Neuronal stem cell (in vitro differentiated cells): ENCODE data around the gene MT1A.

Experiments
- DNase-seq: peaks from one replicate; pipeline ENCODE4 v3.0.0-alpha.2; 2013; ENCODE audit warnings: low spot score
- H2AFZ ChIP-seq: one replicate; pipeline ENCODE4 v1.6.1; 2013; ENCODE audit warnings: mild to moderate bottlenecking, low read length, inconsistent platforms
- H2AK5ac ChIP-seq: 2 replicates; pipeline ENCODE4 v1.6.1; 2013; ENCODE audit warnings: low read depth, mild to moderate bottlenecking, inconsistent platforms, low read length, moderate library complexity, mixed read lengths
- H2BK120ac ChIP-seq: 2 replicates; pipeline ENCODE4 v1.6.1; 2013; ENCODE audit warnings: low read depth, mild to moderate bottlenecking, inconsistent platforms, low read length, moderate library complexity, mixed read lengths
- H2BK12ac ChIP-seq: one replicate; pipeline ENCODE4 v1.6.1; 2013; ENCODE audit warnings: low read length, inconsistent platforms
- H2BK15ac ChIP-seq: 2 replicates; pipeline ENCODE4 v1.6.1; 2013; ENCODE audit warnings: mild to moderate bottlenecking, low read length, inconsistent platforms, mixed read lengths
- H2BK5ac ChIP-seq: one replicate; pipeline ENCODE4 v1.6.1; 2013; ENCODE audit warnings: inconsistent platforms, mild to moderate bottlenecking, low read length, moderate library complexity
- H3K14ac ChIP-seq: one replicate; pipeline ENCODE4 v1.6.1; 2013; ENCODE audit warnings: low read length, inconsistent platforms
- H3K18ac ChIP-seq: 2 replicates; pipeline ENCODE4 v1.6.1; 2013; ENCODE audit warnings: low read length, inconsistent platforms
- H3K23ac ChIP-seq: 2 replicates; pipeline ENCODE4 v1.6.1; 2013; ENCODE audit warnings: low read depth, mild to moderate bottlenecking, mixed read lengths, low read length, inconsistent platforms; ENCODE audit not compliant: poor library complexity
- H3K27ac ChIP-seq: replicated peaks from 3 replicates; pipeline ENCODE4 v1.5.1; 2013; ENCODE audit warnings: low read length, inconsistent platforms
- H3K27me3 ChIP-seq, 3 experiments: 2 replicates each; pipeline ENCODE4 v1.6.1; 2013; ENCODE audit warnings: low read length in 3 of 3, mild to moderate bottlenecking in 2 of 3, inconsistent platforms in 1 of 3, low read depth in 1 of 3, mixed read lengths in 1 of 3, moderate library complexity in 1 of 3; ENCODE audit not compliant: control insufficient read depth in 3 of 3, insufficient read depth in 3 of 3
- H3K36me3 ChIP-seq, 2 donors: replicated peaks in 1 of 2; 2 replicates each; pipeline ENCODE4 v1.6.1; 2013; ENCODE audit warnings: low read length in 2 of 2; ENCODE audit not compliant: control insufficient read depth in 2 of 2, insufficient read depth in 2 of 2
- H3K4ac ChIP-seq: 2 replicates; pipeline ENCODE4 v1.6.1; 2013; ENCODE audit warnings: inconsistent platforms, mild to moderate bottlenecking, low read length, moderate library complexity
- H3K4me1 ChIP-seq, 2 donors: 1 replicate in 1 of 2; 2 replicates in 1 of 2; pipeline ENCODE4 v1.6.1; 2013; ENCODE audit warnings: low read length in 2 of 2, low read depth in 1 of 2; ENCODE audit not compliant: control insufficient read depth in 2 of 2, insufficient read depth in 1 of 2
- H3K4me2 ChIP-seq: one replicate; pipeline ENCODE4 v1.6.1; 2013; ENCODE audit warnings: mild to moderate bottlenecking, low read length, inconsistent platforms; ENCODE audit not compliant: insufficient read depth, poor library complexity, severe bottlenecking
- H3K4me3 ChIP-seq, 2 donors: 2 replicates each; pipeline ENCODE4 v1.5.1; 2013; ENCODE audit warnings: low read length in 2 of 2, mild to moderate bottlenecking in 2 of 2, inconsistent platforms in 1 of 2, moderate library complexity in 1 of 2
- H3K79me1 ChIP-seq: one replicate; pipeline ENCODE4 v1.6.1; 2013; ENCODE audit warnings: low read depth, mild to moderate bottlenecking, inconsistent platforms, low read length, moderate library complexity
- H3K9ac ChIP-seq: one replicate; pipeline ENCODE4 v1.6.1; 2013; ENCODE audit warnings: mild to moderate bottlenecking, low read depth, low read length, inconsistent platforms; ENCODE audit not compliant: poor library complexity
- H3K9me3 ChIP-seq, 2 donors: replicated peaks in 1 of 2; 2 replicates each; pipeline versions ENCODE3 to v1.6.1; 2013; ENCODE audit warnings: low read length in 2 of 2, mild to moderate bottlenecking in 2 of 2, inconsistent platforms in 1 of 2, low read depth in 1 of 2, mixed read lengths in 1 of 2, moderate library complexity in 1 of 2; ENCODE audit not compliant: control insufficient read depth in 2 of 2, insufficient read depth in 1 of 2
- H4K8ac ChIP-seq: one replicate; pipeline ENCODE4 v1.6.1; 2013; ENCODE audit warnings: low read depth, mild to moderate bottlenecking, inconsistent platforms, low read length, moderate library complexity
- H4K91ac ChIP-seq: one replicate; pipeline ENCODE4 v1.6.1; 2013; ENCODE audit warnings: low read length, low read depth, mild to moderate bottlenecking, inconsistent platforms; ENCODE audit not compliant: poor library complexity
- WGBS, 2 donors: extraction: QIAGEN DNeasy Blood & Tissue Kit; methylation state at CpG; one replicate each; pipeline ENCODE4 v1.1.7; 2013; ENCODE audit warnings: missing lambda C conversion rate in 2 of 2, mixed read lengths in 1 of 2; ENCODE audit not compliant: insufficient read length in 2 of 2, insufficient replicate concordance in 1 of 2; ENCODE audit errors: extremely low coverage in 2 of 2; 5-methylcytosine and 5-hydroxymethylcytosine counted together

Gene MT1A

DNA sequence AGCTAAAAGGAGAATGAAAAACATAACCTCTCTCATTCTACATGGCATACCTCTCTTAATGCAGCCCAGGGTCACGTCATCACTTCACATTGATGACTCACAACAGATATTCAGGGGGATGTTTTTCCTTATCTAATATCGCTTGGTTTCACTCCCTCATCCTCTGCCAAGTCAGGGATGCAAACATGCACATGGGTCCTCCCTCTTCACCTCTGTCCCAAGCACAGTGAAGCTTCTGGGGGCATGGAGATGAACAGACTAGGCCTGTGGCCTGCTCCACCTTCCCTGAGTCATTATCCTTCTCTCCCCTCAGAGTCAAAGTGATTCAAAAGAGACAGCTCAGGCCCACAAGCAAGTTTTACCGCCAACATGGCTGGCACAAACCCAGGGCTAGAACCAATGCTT is 32.4 kb upstream of the MT1A start:
- Histone ChIP-seq H2BK15ac (no peak overlapping the region), H3K4me1 (peaks cover 16 to 22% of the 10 kb centered on the region in 2 donors), H3K18ac (no peak overlapping the region), H3K36me3 (no peaks in the 10 kb centered on the region), H2BK12ac (no peak overlapping the region), H3K9me3 (no peaks in the 10 kb centered on the region), H3K79me1 (no peaks in the 10 kb centered on the region), H3K14ac (no peak overlapping the region), H3K4me3 (no peak overlapping the region), H2BK5ac (no peak overlapping the region), H3K27ac (no peak overlapping the region), H4K8ac (no peak overlapping the region), H2AFZ (no peak overlapping the region), H3K9ac (no peak overlapping the region), H3K4ac (no peak overlapping the region), H4K91ac (no peak overlapping the region), H3K23ac (no peak overlapping the region), H2BK120ac (no peak overlapping the region), H2AK5ac (no peak overlapping the region), H3K4me2 (no peak overlapping the region), H3K27me3 (peaks cover 6 to 36% (median 32%) of the 10 kb centered on the region in 3 experiments)
- no CpG with 5 or more reads among the region's 3 CpGs for WGBS, 2 donors
- DNase-seq = no peak

DNA sequence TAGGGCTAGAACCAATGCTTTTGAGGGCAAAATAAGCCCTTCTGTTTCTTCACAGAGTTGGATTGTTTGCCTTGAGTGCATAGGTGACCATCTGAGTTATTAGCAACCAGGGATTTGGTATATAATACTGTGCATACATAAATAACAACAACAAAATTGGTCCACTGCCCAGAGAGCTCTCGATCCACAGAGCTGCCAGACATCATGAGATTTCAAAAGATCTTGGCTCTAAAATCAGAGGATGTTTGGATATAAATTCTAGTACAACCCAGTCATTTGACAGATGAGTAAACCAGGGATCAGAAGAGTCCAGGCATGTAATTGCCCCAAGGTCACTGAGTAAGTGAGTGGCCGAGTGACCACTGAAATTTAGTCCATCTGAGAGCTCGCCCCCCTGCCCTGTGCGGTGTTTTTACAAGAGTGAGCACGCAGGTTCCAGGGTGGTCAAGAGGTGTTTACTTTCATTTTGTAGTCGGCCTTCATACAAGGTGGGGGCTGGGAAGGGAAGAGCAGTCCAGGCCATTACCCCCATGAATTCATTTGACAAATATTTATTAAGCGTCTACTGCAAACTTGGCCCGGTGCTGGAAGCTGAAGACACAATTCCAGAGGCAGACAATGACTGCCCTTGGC is 31.9 kb upstream of the MT1A start:
- no peak overlapping the region for H2BK12ac ChIP-seq
- no peak overlapping the region for H2BK15ac ChIP-seq
- H3K4me1 ChIP-seq = peaks cover 16 to 22% of the 10 kb centered on the region in 2 donors
- no peak overlapping the region for H2BK120ac ChIP-seq
- WGBS, 2 donors = no CpG with 5 or more reads among the region's 8 CpGs
- no peak overlapping the region for H4K8ac ChIP-seq
- H3K27ac ChIP-seq = no peak overlapping the region
- H3K27me3 ChIP-seq = peaks cover 6 to 37% (median 31%) of the 10 kb centered on the region in 3 experiments
- H2BK5ac ChIP-seq = no peak overlapping the region
- no peak for DNase-seq
- no peaks in the 10 kb centered on the region for H3K36me3 ChIP-seq
- no peak overlapping the region for H3K18ac ChIP-seq
- H4K91ac ChIP-seq = no peak overlapping the region
- H2AFZ ChIP-seq = peak overlapping the region; percentile 25
- no peaks in the 10 kb centered on the region for H3K9me3 ChIP-seq
- H3K4me2 ChIP-seq = no peak overlapping the region
- no peak overlapping the region for H3K14ac ChIP-seq
- no peak overlapping the region for H3K23ac ChIP-seq
- no peaks in the 10 kb centered on the region for H3K79me1 ChIP-seq
- H3K4ac ChIP-seq = no peak overlapping the region
- H3K9ac ChIP-seq = no peak overlapping the region
- H2AK5ac ChIP-seq = no peak overlapping the region
- H3K4me3 ChIP-seq = no peak overlapping the region

DNA sequence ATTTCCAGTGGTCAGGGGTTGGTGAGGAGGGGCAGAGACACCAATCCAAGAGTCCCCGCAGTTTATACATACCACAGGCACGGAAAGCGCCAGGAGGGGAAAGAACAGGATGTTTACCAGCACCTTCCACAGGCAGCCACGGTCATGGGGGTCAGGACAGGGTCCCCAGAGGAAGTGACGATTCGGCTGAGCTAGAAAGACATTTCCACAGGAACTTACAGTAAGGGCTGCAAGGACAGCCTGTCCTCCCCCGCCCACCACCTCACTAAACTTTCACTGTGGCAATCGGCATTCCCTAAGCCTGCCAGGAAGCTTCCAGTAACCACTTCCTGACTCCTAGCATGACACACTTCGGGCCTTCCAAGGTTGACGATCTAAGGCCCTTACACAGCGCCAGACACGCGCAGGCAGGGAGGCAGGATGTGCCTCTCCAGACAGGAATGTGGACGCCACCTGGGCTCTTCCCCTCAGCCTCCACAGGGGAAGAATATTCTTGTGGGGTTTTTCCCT is 31.3 kb upstream of the MT1A start:
- no peak overlapping the region for H2AK5ac ChIP-seq
- no peaks in the 10 kb centered on the region for H3K9me3 ChIP-seq
- H2BK5ac ChIP-seq = no peak overlapping the region
- H3K27ac ChIP-seq = no peak overlapping the region
- no peak overlapping the region for H4K91ac ChIP-seq
- no CpG with 5 or more reads among the region's 14 CpGs for WGBS, 2 donors
- no peaks in the 10 kb centered on the region for H3K36me3 ChIP-seq
- H3K79me1 ChIP-seq = no peaks in the 10 kb centered on the region
- peaks cover 16 to 22% of the 10 kb centered on the region in 2 donors for H3K4me1 ChIP-seq
- H3K4me3 ChIP-seq = no peak overlapping the region
- no peak for DNase-seq
- H3K4ac ChIP-seq = no peak overlapping the region
- no peak overlapping the region for H3K14ac ChIP-seq
- no peak overlapping the region for H3K18ac ChIP-seq
- no peak overlapping the region for H2BK15ac ChIP-seq
- peaks cover 6 to 39% (median 25%) of the 10 kb centered on the region in 3 experiments for H3K27me3 ChIP-seq
- H3K9ac ChIP-seq = no peak overlapping the region
- no peak overlapping the region for H3K4me2 ChIP-seq
- H2BK12ac ChIP-seq = no peak overlapping the region
- no peak overlapping the region for H2BK120ac ChIP-seq
- peak overlapping the region; percentile 25 for H2AFZ ChIP-seq
- no peak overlapping the region for H4K8ac ChIP-seq
- H3K23ac ChIP-seq = no peak overlapping the region

DNA sequence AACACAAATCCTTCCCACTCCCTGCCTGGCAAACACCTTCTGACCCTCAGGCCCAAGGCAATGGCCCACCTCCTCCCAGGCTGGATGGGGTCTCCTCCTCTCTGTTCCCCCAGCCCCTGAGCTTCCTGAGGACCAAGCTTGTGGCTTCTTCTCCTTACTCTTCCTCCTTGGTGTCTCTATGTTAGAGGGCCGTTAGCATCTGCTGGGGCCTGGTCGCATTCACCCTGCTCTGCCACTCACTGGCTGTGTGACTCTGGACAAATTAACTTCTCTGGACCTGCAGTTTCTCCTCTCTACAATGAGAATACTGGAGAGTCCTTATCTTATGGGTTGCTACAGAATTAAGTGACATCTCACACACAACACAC is 30.8 kb upstream of the MT1A start:
- DNase-seq = no peak
- H3K4me2 ChIP-seq = no peak overlapping the region
- no peak overlapping the region for H3K14ac ChIP-seq
- no peak overlapping the region for H3K4me3 ChIP-seq
- H3K27me3 ChIP-seq = peaks cover 6 to 39% (median 23%) of the 10 kb centered on the region in 3 experiments
- WGBS, 2 donors = no CpG with 5 or more reads among the region's 2 CpGs
- no peak overlapping the region for H3K23ac ChIP-seq
- H2BK5ac ChIP-seq = no peak overlapping the region
- no peak overlapping the region for H4K91ac ChIP-seq
- no peak overlapping the region for H3K27ac ChIP-seq
- no peak overlapping the region for H2BK120ac ChIP-seq
- H2AK5ac ChIP-seq = no peak overlapping the region
- H3K79me1 ChIP-seq = no peaks in the 10 kb centered on the region
- no peaks in the 10 kb centered on the region for H3K9me3 ChIP-seq
- H2BK15ac ChIP-seq = no peak overlapping the region
- no peak overlapping the region for H2BK12ac ChIP-seq
- H2AFZ ChIP-seq = peak overlapping the region; percentile 81
- no peak overlapping the region for H3K9ac ChIP-seq
- H3K36me3 ChIP-seq = no peaks in the 10 kb centered on the region
- H3K4ac ChIP-seq = no peak overlapping the region
- no peak overlapping the region for H4K8ac ChIP-seq
- no peak overlapping the region for H3K18ac ChIP-seq
- H3K4me1 ChIP-seq = peaks cover 16 to 22% of the 10 kb centered on the region in 2 donors
